WTC11 (cell line): Measurements from ENCODE around the gene GIT1. TPM values are rescaled to one million over a fixed set of nuclear protein-coding genes. Genes with fewer than 3 reads are reported as not detected.

Source experiments
- ATAC-seq: fragments of 200-7000 bp; cut with Tn5 transposase; 2 replicates; pipeline ENCODE4 v1.10.0; 2021; ENCODE audit warnings: mild to moderate bottlenecking, moderate library complexity
- CTCF ChIA-PET: fragments of 300-600 bp; sonication (Branson Sonifier 250); formaldehyde crosslinking; loops from one replicate; lab custom pipeline; 2021; ENCODE audit warnings: antibody characterized with exemption; lab: Charles Lee
- POLR2A ChIA-PET: fragments of 350-600 bp; sonication (Branson Sonifier 250); formaldehyde crosslinking; loops from one replicate; lab custom pipeline; 2021; ENCODE audit warnings: antibody characterized with exemption; lab: Charles Lee
- DNase-seq: peaks from one replicate; pipeline ENCODE4 v3.0.0; 2021; ENCODE audit warnings: low spot score
- H3K27ac Mint-ChIP-seq: 2 replicates; pipeline ENCODE4 v1.8.0; 2021; ENCODE audit warnings: mixed read lengths
- H3K27me3 Mint-ChIP-seq: 2 replicates; pipeline ENCODE4 v1.8.0; 2021; ENCODE audit warnings: low read depth, mild to moderate bottlenecking, moderate library complexity, mixed read lengths
- H3K36me3 Mint-ChIP-seq: 2 replicates; pipeline ENCODE4 v1.8.0; 2021; ENCODE audit warnings: mixed read lengths
- H3K4me1 Mint-ChIP-seq: 2 replicates; pipeline ENCODE4 v1.8.0; 2022; ENCODE audit warnings: mixed read lengths
- H3K4me3 Mint-ChIP-seq: 2 replicates; pipeline ENCODE4 v1.8.0; 2021; ENCODE audit warnings: mild to moderate bottlenecking, moderate library complexity, mixed read lengths
- H3K9me3 Mint-ChIP-seq: 2 replicates; pipeline ENCODE4 v1.8.0; 2021; ENCODE audit warnings: mixed read lengths
- FOXK1 ChIP-seq: sonication (generic); formaldehyde crosslinking; IDR thresholded peaks from 2 replicates; pipeline ENCODE4 v1.8.0; 2022; ENCODE audit warnings: mild to moderate bottlenecking, moderate library complexity, missing genetic modification reagents
- GABPB1 ChIP-seq: sonication (generic); formaldehyde crosslinking; IDR thresholded peaks from 2 replicates; pipeline ENCODE4 v1.8.1; 2023; ENCODE audit warnings: mild to moderate bottlenecking, missing genetic modification reagents
- JUN ChIP-seq: sonication (generic); formaldehyde crosslinking; IDR thresholded peaks from 2 replicates; pipeline ENCODE4 v1.8.0; 2023; ENCODE audit warnings: mild to moderate bottlenecking, missing genetic modification reagents
- NR2C2 ChIP-seq: sonication (generic); formaldehyde crosslinking; IDR thresholded peaks from 2 replicates; pipeline ENCODE4 v1.8.0; 2022; ENCODE audit warnings: mild to moderate bottlenecking, missing genetic modification reagents
- RELA ChIP-seq: sonication (generic); formaldehyde crosslinking; IDR thresholded peaks from 2 replicates; pipeline ENCODE4 v1.8.1; 2022; ENCODE audit warnings: missing genetic modification reagents, mild to moderate bottlenecking, borderline replicate concordance
- TEAD4 ChIP-seq: sonication (generic); formaldehyde crosslinking; IDR thresholded peaks from 2 replicates; pipeline ENCODE4 v1.8.0; 2022; ENCODE audit warnings: mild to moderate bottlenecking, missing genetic modification reagents
- ZNF138 ChIP-seq: sonication (generic); formaldehyde crosslinking; conservative IDR thresholded peaks from 2 replicates; pipeline ENCODE4 v1.8.1; 2022; ENCODE audit warnings: mild to moderate bottlenecking, moderate library complexity, missing genetic modification reagents
- ZNF232 ChIP-seq: sonication (generic); formaldehyde crosslinking; IDR thresholded peaks from 2 replicates; pipeline ENCODE4 v1.8.0; 2022; ENCODE audit warnings: mild to moderate bottlenecking, missing genetic modification reagents
- ZNF671 ChIP-seq: fragments of 250-450 bp; sonication (Bioruptor Pico); IDR thresholded peaks from 2 replicates; pipeline ENCODE4 v1.8.0; 2021; ENCODE audit warnings: mild to moderate bottlenecking
- total RNA-seq: library from RNA; stranded (reverse); gene quantifications from 3 replicates; pipeline ENCODE4 v1.2.3, GENCODE V29; 2021
- TF ChIP-seq, protein P1 (sequence below): sonication (generic); formaldehyde crosslinking; IDR thresholded peaks from 2 replicates; pipeline ENCODE4 v1.8.1; 2022; ENCODE audit warnings: low read depth, mild to moderate bottlenecking, moderate library complexity, missing genetic modification reagents, borderline replicate concordance
- TF ChIP-seq, protein P2 (sequence below): sonication (generic); formaldehyde crosslinking; IDR thresholded peaks from 2 replicates; pipeline ENCODE4 v1.8.1; 2022; ENCODE audit warnings: mild to moderate bottlenecking, missing genetic modification reagents, moderate library complexity, borderline replicate concordance
- TF ChIP-seq, protein P3 (sequence below): fragments of 250-450 bp; sonication (Bioruptor Pico); IDR thresholded peaks from 2 replicates; pipeline ENCODE4 v1.9.0; 2021; ENCODE audit warnings: moderate library complexity, mild to moderate bottlenecking, inconsistent platforms, borderline replicate concordance
- TF ChIP-seq, protein P4 (sequence below): sonication (generic); formaldehyde crosslinking; IDR thresholded peaks from 2 replicates; pipeline ENCODE4 v1.8.1; 2022; ENCODE audit warnings: low read depth, missing genetic modification reagents, borderline replicate concordance
- TF ChIP-seq, protein P5 (sequence below): sonication (generic); formaldehyde crosslinking; IDR thresholded peaks from 2 replicates; pipeline ENCODE4 v1.8.0; 2022; ENCODE audit warnings: mild to moderate bottlenecking, missing genetic modification reagents
- TF ChIP-seq, protein P6 (sequence below): sonication (generic); formaldehyde crosslinking; IDR thresholded peaks from 2 replicates; pipeline ENCODE4 v1.8.1; 2023; ENCODE audit warnings: mild to moderate bottlenecking, missing genetic modification reagents, borderline replicate concordance
- TF ChIP-seq, protein P7 (sequence below): sonication (generic); formaldehyde crosslinking; IDR thresholded peaks from 2 replicates; pipeline ENCODE4 v1.8.0; 2023; ENCODE audit warnings: mild to moderate bottlenecking, missing genetic modification reagents
- TF ChIP-seq, protein P8 (sequence below): sonication (generic); formaldehyde crosslinking; IDR thresholded peaks from 2 replicates; pipeline ENCODE4 v1.8.0; 2022; ENCODE audit warnings: mild to moderate bottlenecking, missing genetic modification reagents

GIT1 gene
- total RNA-seq, 1 experiment from 2014 or later = 66.9 TPM

DNA sequence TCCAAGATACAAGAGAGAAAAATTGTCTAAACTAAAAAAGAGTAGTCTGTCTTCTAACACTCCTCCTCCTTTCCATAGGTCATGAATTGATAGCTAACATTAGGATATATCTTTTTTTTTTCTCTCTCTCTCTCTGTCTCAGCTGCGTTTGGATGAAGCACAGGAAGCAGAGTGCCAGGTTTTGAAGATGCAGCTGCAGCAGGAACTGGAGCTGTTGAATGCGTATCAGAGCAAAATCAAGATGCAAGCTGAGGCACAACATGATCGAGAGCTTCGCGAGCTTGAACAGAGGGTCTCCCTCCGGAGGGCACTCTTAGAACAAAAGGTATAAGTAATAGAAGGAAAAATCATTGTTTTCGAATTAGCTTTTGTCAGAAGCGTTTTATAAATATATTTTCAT is 55.5 kb downstream of the GIT1 start:
- Mint-ChIP-seq H3K9me3 (peaks cover 8% of the 10 kb centered on the region; the same call in 1 of the 2 replicates), H3K36me3 (peaks cover 58% of the 10 kb centered on the region), H3K27me3 (no peaks in the 10 kb centered on the region), H3K4me1 (no peaks in the 10 kb centered on the region), H3K4me3 (no peak overlapping the region), H3K27ac (no peak overlapping the region)
- CTCF ChIA-PET = interaction anchor here (1.5 kb wide), 1 partner anchor 164 kb away, joined by 6 read pairs; no protein-coding TSS in a partner anchor
- no peak for DNase-seq
- no peak for ATAC-seq
- no peak for TF ChIP-seq GABPB1 (CRISPR knock-in tag)
- TF ChIP-seq, protein P1, sequence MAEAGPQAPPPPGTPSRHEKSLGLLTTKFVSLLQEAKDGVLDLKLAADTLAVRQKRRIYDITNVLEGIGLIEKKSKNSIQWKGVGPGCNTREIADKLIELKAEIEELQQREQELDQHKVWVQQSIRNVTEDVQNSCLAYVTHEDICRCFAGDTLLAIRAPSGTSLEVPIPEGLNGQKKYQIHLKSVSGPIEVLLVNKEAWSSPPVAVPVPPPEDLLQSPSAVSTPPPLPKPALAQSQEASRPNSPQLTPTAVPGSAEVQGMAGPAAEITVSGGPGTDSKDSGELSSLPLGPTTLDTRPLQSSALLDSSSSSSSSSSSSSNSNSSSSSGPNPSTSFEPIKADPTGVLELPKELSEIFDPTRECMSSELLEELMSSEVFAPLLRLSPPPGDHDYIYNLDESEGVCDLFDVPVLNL (CRISPR knock-in tag) = no peak
- no peak for TF ChIP-seq FOXK1 (CRISPR knock-in tag)
- no peak for TF ChIP-seq RELA
- TF ChIP-seq TEAD4 = no peak
- no peak for TF ChIP-seq ZNF671 (CRISPR knock-in tag)
- no peak for TF ChIP-seq ZNF232 (CRISPR knock-in tag)
- TF ChIP-seq, protein P2, sequence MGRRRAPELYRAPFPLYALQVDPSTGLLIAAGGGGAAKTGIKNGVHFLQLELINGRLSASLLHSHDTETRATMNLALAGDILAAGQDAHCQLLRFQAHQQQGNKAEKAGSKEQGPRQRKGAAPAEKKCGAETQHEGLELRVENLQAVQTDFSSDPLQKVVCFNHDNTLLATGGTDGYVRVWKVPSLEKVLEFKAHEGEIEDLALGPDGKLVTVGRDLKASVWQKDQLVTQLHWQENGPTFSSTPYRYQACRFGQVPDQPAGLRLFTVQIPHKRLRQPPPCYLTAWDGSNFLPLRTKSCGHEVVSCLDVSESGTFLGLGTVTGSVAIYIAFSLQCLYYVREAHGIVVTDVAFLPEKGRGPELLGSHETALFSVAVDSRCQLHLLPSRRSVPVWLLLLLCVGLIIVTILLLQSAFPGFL (CRISPR knock-in tag) = no peak
- TF ChIP-seq, protein P3, sequence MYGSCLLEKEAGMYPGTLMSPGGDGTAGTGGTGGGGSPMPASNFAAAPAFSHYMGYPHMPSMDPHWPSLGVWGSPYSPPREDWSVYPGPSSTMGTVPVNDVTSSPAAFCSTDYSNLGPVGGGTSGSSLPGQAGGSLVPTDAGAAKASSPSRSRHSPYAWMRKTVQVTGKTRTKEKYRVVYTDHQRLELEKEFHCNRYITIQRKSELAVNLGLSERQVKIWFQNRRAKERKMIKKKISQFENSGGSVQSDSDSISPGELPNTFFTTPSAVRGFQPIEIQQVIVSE = no peak
- TF ChIP-seq, protein P4, sequence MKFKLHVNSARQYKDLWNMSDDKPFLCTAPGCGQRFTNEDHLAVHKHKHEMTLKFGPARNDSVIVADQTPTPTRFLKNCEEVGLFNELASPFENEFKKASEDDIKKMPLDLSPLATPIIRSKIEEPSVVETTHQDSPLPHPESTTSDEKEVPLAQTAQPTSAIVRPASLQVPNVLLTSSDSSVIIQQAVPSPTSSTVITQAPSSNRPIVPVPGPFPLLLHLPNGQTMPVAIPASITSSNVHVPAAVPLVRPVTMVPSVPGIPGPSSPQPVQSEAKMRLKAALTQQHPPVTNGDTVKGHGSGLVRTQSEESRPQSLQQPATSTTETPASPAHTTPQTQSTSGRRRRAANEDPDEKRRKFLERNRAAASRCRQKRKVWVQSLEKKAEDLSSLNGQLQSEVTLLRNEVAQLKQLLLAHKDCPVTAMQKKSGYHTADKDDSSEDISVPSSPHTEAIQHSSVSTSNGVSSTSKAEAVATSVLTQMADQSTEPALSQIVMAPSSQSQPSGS (CRISPR knock-in tag) = no peak
- no peak for TF ChIP-seq ZNF138 (CRISPR knock-in tag)
- TF ChIP-seq, protein P5, sequence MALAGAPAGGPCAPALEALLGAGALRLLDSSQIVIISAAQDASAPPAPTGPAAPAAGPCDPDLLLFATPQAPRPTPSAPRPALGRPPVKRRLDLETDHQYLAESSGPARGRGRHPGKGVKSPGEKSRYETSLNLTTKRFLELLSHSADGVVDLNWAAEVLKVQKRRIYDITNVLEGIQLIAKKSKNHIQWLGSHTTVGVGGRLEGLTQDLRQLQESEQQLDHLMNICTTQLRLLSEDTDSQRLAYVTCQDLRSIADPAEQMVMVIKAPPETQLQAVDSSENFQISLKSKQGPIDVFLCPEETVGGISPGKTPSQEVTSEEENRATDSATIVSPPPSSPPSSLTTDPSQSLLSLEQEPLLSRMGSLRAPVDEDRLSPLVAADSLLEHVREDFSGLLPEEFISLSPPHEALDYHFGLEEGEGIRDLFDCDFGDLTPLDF = no peak
- TF ChIP-seq, protein P6, sequence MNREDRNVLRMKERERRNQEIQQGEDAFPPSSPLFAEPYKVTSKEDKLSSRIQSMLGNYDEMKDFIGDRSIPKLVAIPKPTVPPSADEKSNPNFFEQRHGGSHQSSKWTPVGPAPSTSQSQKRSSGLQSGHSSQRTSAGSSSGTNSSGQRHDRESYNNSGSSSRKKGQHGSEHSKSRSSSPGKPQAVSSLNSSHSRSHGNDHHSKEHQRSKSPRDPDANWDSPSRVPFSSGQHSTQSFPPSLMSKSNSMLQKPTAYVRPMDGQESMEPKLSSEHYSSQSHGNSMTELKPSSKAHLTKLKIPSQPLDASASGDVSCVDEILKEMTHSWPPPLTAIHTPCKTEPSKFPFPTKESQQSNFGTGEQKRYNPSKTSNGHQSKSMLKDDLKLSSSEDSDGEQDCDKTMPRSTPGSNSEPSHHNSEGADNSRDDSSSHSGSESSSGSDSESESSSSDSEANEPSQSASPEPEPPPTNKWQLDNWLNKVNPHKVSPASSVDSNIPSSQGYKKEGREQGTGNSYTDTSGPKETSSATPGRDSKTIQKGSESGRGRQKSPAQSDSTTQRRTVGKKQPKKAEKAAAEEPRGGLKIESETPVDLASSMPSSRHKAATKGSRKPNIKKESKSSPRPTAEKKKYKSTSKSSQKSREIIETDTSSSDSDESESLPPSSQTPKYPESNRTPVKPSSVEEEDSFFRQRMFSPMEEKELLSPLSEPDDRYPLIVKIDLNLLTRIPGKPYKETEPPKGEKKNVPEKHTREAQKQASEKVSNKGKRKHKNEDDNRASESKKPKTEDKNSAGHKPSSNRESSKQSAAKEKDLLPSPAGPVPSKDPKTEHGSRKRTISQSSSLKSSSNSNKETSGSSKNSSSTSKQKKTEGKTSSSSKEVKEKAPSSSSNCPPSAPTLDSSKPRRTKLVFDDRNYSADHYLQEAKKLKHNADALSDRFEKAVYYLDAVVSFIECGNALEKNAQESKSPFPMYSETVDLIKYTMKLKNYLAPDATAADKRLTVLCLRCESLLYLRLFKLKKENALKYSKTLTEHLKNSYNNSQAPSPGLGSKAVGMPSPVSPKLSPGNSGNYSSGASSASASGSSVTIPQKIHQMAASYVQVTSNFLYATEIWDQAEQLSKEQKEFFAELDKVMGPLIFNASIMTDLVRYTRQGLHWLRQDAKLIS (CRISPR knock-in tag) = no peak
- TF ChIP-seq NR2C2 = no peak
- POLR2A ChIA-PET = interaction anchor here (0.5 kb wide), 1 partner anchor 60 kb away, joined by 3 read pairs; no protein-coding TSS in a partner anchor

DNA sequence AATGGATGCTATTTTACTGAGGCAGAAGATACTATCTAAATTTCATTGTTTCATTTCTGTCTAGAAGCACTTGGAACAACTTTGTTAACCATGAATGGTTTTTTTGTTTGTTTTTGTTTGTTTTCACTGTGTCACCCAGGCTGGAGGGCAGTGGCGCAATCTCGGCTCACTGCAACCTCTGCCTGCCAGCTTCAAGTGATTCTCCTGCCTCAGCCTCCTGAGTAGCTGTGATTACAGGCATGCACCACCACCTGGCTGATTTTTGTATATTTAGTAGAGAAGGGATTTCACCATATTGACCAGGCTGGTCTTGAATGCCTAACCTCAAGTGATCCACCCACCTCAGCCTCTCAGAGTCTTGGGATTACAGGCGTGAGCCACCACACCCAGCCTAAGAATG is 63.1 kb downstream of the GIT1 start:
- Mint-ChIP-seq H3K36me3 (peaks cover 37% of the 10 kb centered on the region), H3K27ac (no peak overlapping the region), H3K9me3 (no peaks in the 10 kb centered on the region), H3K4me1 (no peaks in the 10 kb centered on the region), H3K4me3 (no peak overlapping the region), H3K27me3 (no peaks in the 10 kb centered on the region)
- no peak for ATAC-seq
- no peak for DNase-seq
- TF ChIP-seq JUN (CRISPR knock-in tag) = no peak
- TF ChIP-seq, protein P1 (CRISPR knock-in tag) = no peak
- TF ChIP-seq, protein P7, sequence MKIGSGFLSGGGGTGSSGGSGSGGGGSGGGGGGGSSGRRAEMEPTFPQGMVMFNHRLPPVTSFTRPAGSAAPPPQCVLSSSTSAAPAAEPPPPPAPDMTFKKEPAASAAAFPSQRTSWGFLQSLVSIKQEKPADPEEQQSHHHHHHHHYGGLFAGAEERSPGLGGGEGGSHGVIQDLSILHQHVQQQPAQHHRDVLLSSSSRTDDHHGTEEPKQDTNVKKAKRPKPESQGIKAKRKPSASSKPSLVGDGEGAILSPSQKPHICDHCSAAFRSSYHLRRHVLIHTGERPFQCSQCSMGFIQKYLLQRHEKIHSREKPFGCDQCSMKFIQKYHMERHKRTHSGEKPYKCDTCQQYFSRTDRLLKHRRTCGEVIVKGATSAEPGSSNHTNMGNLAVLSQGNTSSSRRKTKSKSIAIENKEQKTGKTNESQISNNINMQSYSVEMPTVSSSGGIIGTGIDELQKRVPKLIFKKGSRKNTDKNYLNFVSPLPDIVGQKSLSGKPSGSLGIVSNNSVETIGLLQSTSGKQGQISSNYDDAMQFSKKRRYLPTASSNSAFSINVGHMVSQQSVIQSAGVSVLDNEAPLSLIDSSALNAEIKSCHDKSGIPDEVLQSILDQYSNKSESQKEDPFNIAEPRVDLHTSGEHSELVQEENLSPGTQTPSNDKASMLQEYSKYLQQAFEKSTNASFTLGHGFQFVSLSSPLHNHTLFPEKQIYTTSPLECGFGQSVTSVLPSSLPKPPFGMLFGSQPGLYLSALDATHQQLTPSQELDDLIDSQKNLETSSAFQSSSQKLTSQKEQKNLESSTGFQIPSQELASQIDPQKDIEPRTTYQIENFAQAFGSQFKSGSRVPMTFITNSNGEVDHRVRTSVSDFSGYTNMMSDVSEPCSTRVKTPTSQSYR = no peak
- TF ChIP-seq, protein P8, sequence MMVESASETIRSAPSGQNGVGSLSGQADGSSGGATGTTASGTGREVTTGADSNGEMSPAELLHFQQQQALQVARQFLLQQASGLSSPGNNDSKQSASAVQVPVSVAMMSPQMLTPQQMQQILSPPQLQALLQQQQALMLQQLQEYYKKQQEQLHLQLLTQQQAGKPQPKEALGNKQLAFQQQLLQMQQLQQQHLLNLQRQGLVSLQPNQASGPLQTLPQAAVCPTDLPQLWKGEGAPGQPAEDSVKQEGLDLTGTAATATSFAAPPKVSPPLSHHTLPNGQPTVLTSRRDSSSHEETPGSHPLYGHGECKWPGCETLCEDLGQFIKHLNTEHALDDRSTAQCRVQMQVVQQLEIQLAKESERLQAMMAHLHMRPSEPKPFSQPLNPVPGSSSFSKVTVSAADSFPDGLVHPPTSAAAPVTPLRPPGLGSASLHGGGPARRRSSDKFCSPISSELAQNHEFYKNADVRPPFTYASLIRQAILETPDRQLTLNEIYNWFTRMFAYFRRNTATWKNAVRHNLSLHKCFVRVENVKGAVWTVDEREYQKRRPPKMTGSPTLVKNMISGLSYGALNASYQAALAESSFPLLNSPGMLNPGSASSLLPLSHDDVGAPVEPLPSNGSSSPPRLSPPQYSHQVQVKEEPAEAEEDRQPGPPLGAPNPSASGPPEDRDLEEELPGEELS (CRISPR knock-in tag) = no peak
- CTCF ChIA-PET = interaction anchor here (1.5 kb wide), 1 partner anchor 156 kb away, joined by 6 read pairs; no protein-coding TSS in a partner anchor
- POLR2A ChIA-PET = interaction anchor here (0.6 kb wide), 1 partner anchor 93 kb away, joined by 3 read pairs; no protein-coding TSS in a partner anchor
